CD4-positive, alpha-beta T cell treated with Interleukin-4 for 4 hours (primary cell): ENCODE measurements around the gene TRIM41.
"Not testable (repeated sequence)": the region's sequence is repeated elsewhere in the genome, so short reads cannot be mapped to it uniquely, and the experiment has no call there.

Experiments used
- DNase-seq: peaks from one replicate; pipeline ENCODE4 v3.0.0-alpha.2; 2020

Gene TRIM41

GRCh38 chr5:181212080-181212479, 11.0 kb upstream of the TRIM41 start:
- DNase-seq, result no peak

- no peak for DNase-seq
Observed at GRCh38 chr5:181212934-181213333, 10.1 kb upstream of the TRIM41 start.

GRCh38 chr5:181214249-181214648, 8.8 kb upstream of the TRIM41 start:
- not testable (repeated sequence) for DNase-seq

DNA sequence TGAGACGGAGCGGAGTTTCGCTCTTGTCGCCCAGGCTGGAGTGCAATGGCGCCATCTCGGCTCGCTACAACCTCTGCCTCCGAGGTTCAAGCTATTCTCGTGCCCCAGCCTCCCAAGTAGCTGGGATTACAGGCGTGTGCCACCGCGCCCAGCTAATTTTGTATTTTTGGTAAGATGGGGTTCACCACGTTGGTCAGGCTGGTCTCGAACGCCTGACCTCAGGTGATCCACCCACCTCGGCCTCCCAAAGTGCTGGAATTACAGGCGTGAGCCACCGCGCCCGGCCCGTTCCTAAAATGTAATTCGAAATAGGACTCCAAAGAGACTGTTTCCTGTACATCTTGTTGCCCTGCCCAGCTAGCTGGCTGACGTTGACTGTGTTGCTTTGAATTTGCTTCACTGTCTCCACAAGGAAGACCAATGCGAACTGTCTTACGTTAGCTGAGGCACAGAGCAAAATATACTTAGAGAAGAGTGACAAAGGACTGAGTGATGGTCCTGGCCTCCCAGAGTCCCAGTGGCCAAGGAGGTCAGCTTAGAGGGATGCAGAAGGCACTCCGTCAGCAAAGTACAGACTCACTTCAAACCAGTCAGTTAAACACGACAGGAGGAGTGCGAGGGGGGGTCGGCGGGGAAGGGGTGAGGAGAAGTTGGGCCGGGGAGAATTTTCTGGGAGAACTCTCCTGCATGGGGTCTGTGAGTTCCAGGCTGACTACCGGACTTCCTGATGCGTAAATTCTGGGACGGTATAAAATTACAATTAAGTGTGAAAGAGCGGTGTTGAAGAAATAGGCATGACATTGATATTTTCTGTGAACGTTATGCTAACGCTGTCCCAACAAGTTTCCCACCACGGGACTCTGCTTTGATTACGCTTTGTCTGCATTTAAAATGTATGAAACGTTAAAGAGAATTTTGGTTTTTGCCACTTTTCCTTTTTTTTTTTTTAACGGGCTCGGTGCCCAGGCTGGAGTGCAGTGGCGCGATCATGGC, 6.8 kb upstream of the TRIM41 start:
- peak; percentile 24 for DNase-seq

DNA sequence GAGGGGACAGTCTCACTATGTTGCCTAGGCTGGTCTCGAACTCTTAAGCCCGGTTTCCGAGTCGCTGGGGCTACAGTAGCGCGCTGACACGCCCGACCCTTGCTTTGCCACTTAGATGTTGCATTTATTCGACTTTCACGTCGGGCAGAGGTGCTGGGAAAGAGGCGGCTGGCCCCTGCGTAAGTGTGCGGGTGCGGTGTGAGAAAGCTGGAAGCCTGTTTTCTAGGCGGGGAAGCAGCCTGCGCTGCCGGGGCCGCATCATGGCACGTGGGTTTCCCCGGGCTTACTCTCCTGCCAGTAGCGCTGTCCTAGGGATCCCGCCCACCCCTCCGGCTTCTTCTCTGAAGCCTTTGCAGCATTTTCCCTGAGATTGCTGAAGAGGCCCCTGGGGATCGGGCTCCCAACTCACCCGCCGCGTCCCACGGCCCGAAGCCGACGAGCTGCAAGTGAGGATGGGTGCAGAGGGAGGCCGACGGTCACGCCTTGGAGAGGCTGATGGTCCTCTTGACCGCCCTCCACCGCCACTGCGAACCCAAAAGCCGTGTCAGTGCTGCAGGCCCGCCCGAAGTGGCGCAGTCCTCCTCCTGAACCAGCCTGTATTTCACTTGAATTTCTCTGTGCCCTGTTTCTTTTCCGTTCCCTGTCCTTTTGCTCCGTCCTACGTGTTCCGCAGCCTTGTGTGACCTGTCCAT, 5.8 kb upstream of the TRIM41 start:
- DNase-seq, result peak; percentile 57

DNA sequence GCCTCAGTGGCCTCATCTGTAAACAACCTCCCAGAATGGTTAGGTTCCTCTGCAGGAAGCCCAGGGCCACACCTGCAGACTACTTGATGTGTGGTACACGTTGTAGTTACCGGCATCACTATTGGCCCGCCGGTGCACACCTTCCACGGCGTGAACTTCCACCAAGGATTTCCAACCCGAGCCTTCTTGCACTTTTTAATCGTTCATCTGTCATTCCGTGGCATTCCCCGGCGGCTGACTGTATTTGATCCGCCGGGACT, 5.3 kb upstream of the TRIM41 start:
- no peak for DNase-seq

GRCh38 chr5:181218795-181219124, 4.3 kb upstream of the TRIM41 start:
- DNase-seq, result no peak

- DNase-seq, result no peak
Observed at GRCh38 chr5:181219262-181220177, 3.6 kb upstream of the TRIM41 start.

DNA sequence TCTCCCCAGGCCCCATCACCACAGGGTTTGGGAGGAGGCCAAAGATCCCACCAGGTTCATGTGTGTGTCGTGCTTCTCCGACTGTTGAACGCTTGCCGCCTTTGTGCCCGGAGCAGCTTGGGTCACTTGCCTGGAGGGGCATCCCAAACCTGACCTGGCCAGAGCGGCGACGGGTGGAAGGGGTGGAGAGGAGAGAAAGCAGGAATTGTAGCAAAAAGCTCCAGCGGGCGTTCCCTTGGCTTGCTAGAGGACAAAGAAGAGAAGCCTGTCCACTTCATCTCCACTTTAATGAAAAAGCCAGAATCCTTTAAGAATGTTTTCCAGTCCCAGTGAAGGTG, 2.9 kb upstream of the TRIM41 start:
- no peak for DNase-seq

DNA sequence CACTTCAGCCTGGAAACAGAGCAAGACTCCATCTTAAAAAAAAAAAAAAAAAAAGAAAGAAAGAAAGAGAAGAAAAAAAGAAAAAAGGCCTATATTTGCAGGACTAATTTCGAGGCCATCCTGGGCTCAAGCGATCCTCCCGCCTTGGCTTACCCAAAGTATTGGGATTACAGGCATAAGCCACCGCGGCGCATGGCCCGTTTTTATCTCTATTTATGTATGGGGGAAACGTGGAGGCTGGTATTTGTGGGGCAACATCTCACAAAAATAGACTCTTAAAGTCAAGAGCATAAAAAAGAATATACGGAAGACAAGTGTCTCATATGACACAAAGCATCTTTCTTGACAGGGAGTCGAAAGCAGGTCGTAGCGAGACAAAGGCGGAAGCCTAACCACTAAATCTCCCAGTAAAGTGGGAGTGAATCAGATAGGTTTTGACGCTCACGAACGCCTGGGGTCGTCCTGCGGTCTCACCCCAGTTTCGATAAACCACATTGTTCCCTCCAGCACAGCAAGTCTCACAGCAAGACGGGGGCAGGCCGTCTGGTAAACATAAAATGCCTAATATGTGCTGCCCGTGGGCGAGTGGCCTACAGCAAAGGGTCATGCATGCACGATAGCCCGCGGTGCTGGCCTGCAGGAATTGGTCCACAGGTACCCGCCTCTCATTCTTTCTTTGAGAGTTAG, 1.8 kb upstream of the TRIM41 start:
- DNase-seq, result peak; percentile 71

- DNase-seq, result peak; percentile 93
Observed at GRCh38 chr5:181221792-181222629, 1.1 kb upstream of the TRIM41 start.

DNA sequence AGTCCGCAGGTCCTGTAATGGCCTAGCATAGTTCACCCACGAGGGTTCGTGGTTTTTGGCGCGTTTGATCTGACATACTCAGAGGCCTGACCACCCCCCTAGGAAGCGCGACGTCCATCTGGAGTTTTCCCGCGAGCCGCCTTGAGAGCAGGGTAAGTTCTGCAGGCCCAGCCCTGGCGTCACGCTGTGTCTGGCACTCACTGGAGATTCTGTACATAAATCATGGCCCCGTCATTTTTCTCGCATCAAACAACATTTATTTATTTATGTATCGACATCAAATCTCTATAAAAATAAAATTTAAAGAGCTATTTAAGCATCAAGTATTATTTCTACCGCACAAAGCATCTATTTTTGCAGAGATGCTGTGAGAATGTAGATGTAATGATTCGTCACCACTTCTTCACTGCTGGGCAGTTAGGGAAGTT, 437 bp upstream of the TRIM41 start:
- DNase-seq, result no peak

DNA sequence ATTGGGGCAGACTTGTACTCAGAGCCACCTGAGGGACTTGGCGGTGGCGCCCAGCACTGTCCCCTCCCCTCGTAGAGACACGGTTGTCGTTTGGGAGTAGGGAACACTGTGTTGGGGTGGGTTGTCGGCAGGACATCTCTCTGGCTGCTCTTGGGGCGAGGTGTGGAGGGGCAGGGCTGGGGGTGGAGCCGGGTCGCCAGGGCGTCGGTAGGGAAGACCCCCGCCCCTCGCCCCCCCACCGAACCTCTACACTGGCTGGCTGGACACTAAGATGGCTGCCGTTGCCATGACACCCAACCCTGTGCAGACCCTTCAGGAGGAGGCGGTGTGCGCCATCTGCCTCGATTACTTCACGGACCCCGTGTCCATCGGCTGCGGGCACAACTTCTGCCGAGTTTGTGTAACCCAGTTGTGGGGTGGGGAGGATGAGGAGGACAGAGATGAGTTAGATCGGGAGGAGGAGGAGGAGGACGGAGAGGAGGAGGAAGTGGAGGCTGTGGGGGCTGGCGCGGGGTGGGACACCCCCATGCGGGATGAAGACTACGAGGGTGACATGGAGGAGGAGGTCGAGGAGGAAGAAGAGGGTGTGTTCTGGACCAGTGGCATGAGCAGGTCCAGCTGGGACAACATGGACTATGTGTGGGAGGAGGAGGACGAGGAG, 778 bp downstream of the TRIM41 start:
- DNase-seq, result no peak

DNA sequence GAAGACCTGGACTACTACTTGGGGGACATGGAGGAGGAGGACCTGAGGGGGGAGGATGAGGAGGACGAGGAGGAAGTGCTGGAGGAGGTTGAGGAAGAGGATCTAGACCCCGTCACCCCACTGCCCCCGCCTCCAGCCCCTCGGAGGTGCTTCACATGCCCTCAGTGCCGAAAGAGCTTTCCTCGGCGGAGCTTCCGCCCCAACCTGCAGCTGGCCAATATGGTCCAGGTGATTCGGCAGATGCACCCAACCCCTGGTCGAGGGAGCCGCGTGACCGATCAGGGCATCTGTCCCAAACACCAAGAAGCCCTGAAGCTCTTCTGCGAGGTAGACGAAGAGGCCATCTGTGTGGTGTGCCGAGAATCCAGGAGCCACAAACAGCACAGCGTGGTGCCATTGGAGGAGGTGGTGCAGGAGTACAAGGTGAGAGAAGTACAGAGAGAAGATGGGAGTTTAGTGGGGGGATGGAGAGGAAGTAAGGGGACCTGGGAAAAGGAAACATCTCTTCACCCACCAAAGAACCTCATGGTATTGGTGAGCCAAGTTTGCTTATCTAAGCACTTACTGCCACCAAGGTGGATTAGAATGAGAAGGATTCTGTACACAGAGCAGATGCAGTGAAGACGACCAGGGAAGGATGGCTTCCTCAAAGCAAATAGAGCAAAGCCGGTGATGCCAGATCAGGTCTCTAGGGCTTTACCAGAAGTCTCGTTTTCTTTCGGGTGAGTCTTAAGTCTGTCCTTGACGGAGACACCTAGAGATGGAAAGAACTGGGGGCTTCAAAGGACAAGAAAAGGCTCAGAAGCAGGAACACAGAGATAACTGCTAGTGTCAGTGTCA, 1.5 kb downstream of the TRIM41 start:
- DNase-seq, result peak; percentile 44

DNA sequence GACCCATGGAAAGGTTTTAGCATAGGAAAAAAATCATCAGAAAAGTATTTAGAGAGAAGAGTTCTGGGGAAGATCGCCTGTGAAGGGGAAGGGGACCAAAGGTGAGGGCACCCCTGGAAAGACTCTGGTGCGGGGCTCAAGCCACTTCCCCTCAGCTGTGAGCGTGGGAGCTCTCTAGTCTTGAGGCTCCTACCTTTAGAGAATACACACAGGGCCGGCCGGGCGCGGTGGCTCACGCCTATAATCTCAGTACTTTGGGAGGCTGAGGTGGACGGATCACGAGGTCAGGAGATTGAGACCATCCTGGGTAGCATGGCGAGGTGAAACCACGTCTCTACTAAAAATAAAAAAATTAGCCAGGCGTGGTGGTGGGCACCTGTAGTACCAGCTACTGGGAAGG, 6.9 kb downstream of the TRIM41 start:
- DNase-seq, result no peak

- DNase-seq, result no peak
Observed at GRCh38 chr5:181230551-181230950, 7.5 kb downstream of the TRIM41 start.

DNA sequence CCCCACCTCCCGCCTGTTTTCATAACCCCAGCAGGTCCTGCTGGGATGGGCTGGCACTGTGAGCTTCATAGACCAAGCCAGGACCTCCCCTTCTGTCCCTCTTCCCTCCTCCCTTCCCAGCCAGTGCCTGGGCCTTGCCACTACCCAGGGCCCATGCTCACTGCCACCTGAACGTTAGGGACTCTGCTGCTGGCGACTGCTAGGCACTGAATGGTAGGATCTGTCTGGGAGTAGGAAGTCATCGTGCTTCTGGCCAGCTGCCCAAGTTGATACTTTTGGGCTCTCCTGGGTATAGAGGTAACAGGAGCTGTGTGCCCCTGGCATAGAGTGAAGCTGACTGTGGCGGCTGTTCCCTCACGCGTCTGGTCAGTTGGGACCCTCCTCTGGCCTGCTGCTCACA, 8.4 kb downstream of the TRIM41 start:
- DNase-seq, result no peak

DNA sequence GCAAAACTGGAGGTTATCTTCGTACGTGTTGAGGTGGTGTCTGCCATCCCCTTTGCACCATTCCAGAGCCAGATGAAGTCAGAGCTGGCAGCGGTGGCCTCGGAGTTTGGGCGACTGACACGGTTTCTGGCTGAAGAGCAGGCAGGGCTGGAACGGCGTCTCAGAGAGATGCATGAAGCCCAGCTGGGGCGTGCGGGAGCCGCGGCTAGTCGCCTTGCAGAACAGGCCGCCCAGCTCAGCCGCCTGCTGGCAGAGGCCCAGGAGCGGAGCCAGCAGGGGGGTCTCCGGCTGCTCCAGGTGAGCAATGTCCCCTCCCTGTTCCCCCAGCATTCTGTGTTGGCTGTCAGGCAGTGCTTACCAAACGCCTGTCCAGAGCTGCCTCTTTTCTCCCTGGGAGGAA, 9.5 kb downstream of the TRIM41 start:
- DNase-seq, result no peak

DNA sequence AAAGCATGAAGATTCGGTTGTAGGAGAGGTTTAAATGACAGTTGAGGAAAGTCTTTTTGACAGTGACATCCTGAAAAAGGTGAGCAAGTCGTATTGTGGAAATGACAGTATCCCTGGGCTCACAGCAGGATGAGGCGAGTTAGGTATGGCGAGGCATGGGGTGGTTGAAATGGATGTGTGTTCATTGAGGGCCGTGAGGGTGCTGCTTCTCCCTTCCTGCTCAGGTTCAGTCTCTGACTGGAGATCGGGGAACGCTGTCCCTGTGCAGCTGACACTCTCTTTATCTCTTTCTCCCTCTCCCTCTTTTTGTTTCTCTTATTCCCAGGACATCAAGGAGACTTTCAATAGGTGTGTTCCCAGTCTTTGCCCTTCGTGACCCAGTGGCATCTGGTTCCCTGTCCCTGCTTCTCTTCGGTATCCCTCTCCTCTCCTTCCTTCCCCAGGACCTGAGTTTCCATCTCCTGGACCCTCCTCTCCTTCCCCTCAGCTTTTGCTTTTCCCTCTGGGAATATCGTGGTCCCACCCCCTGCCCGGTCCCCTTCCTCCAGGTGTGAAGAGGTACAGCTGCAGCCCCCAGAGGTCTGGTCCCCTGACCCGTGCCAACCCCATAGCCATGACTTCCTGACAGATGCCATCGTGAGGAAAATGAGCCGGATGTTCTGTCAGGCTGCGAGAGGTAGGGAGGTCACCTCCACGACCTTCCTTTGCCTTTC, 10.2 kb downstream of the TRIM41 start:
- no peak for DNase-seq
